Right atrium auricular region (tissue), 2 donors: ENCODE data around the gene CUX1. TPM values are rescaled to one million over a fixed set of nuclear protein-coding genes. Genes with fewer than 3 reads are reported as not detected.

Source experiments
- DNase-seq: peaks from one replicate; pipeline ENCODE4 v3.0.0-alpha.2; 2019; ENCODE audit warnings: low spot score
- H3K27ac ChIP-seq, 2 donors: fragments of 200-600 bp; sonication (generic); 1 replicate in 1 of 2; 2 replicates in 1 of 2; pipeline ENCODE4 v1.5.1; 2016 to 2019
- H3K27me3 ChIP-seq, 2 donors: fragments of 200-600 bp; sonication (generic); one replicate each; pipeline versions ENCODE4 v1.5.1 to v1.6.0; 2017 to 2019
- H3K36me3 ChIP-seq: fragments of 200-600 bp; sonication (generic); one replicate; pipeline ENCODE4 v1.5.1; 2016
- H3K4me1 ChIP-seq, 2 donors: fragments of 200-600 bp; sonication (generic); one replicate each; pipeline versions ENCODE4 v1.5.1 to v1.6.0; 2017 to 2019
- H3K4me3 ChIP-seq, 2 donors: fragments of 200-600 bp; sonication (generic); 1 replicate in 1 of 2; 2 replicates in 1 of 2; pipeline ENCODE4 v1.5.1; 2017 to 2019; ENCODE audit warnings: mild to moderate bottlenecking in 1 of 2, moderate library complexity in 1 of 2
- H3K9me3 ChIP-seq, 2 donors: fragments of 200-600 bp; sonication (generic); one replicate each; pipeline ENCODE4 v1.5.1; 2019
- CTCF ChIP-seq, 2 donors: fragments of 200-600 bp; sonication (generic); IDR thresholded peaks; one replicate each; pipeline ENCODE4 v1.5.1; 2019; ENCODE audit warnings: antibody characterized with exemption in 2 of 2
- total RNA-seq, 2 donors: library from RNA; depleted of rRNA; stranded (reverse); fragments of >200 nt; gene quantifications; one replicate each; pipeline ENCODE4 v1.1.0, GENCODE V29; 2016

Gene CUX1
- total RNA-seq, 2 donors from 2014 or later: 71.1 to 94.4 TPM

GRCh38 chr7:101906291-101907240 is 89.1 kb downstream of the CUX1 start:
- Histone ChIP-seq H3K4me1 (peaks cover 0 to 19% of the 10 kb centered on the region in 2 donors), H3K27ac (no peak overlapping the region), H3K36me3 (no peaks in the 10 kb centered on the region), H3K9me3 (no peaks in the 10 kb centered on the region), H3K27me3 (no peaks in the 10 kb centered on the region), H3K4me3 (no peak overlapping the region)
- no peak for TF ChIP-seq CTCF (IDR thresholded peaks at IDR 0.05)
- DNase-seq: no peak

DNA sequence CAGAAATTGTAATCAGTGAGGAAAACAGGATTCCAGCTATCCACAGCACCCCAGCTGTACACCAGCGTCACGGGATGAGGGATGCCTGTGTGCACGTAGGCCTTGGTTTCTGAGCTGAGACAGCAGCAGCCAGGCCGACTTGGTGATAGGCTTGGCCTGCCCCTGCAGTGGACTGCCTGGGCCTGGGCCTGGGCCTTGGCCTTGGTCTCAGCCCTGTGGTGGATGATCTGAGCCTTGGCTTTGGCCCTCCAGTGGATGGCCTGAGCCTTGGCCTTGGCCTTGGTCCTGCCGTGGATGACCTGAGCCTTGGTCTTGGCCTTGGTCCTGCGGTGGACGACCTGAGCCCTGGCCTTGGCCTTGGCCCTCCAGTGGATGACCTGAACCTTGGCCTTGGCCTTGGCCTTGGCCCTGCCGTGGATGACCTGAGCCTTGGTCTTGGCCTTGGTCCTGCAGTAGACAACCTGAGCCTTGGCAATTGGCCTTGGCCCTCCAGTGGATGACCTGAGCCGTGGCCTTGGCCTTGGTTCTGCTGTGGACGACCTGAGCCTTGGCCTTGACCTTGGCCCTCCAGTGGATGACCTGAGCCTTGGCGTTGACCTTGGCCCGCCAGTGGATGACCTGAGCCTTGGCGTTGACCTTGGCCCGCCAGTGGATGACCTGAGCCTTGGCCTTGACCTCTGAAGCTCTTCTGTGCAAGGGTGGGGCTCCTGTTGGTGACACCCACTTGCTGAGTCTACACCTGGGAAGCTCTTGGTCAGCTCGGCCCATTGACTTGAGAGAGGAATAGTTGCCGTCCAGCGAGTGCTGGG is 93.8 kb downstream of the CUX1 start:
- H3K4me1 ChIP-seq: peaks cover 0 to 51% of the 10 kb centered on the region in 2 donors

GRCh38 chr7:101911800-101912715 is 94.6 kb downstream of the CUX1 start:
- TF ChIP-seq CTCF (IDR thresholded peaks at IDR 0.05): no peak
- Histone ChIP-seq H3K36me3 (peaks cover 12% of the 10 kb centered on the region), H3K27me3 (no peaks in the 10 kb centered on the region), H3K4me3 (no peak overlapping the region), H3K27ac (peak overlapping the region; percentile 68 to 82), H3K4me1 (peaks cover 0 to 51% of the 10 kb centered on the region in 2 donors), H3K9me3 (no peaks in the 10 kb centered on the region)
- peak; percentile 86 for DNase-seq

More for the DNA sequence above, 93.8 kb downstream of the CUX1 start:
- Histone ChIP-seq H3K4me3 (no peak overlapping the region), H3K27ac (peak overlapping the region; percentile 68 to 82), H3K9me3 (no peaks in the 10 kb centered on the region), H3K36me3 (peaks cover 4% of the 10 kb centered on the region), H3K27me3 (no peaks in the 10 kb centered on the region)
- no peak for TF ChIP-seq CTCF (IDR thresholded peaks at IDR 0.05)
- DNase-seq: no peak

- H3K36me3 ChIP-seq: peaks cover 18% of the 10 kb centered on the region
- no peaks in the 10 kb centered on the region for H3K27me3 ChIP-seq
- DNase-seq: no peak
- peaks cover 0 to 51% of the 10 kb centered on the region in 2 donors for H3K4me1 ChIP-seq
- H3K9me3 ChIP-seq: no peaks in the 10 kb centered on the region
- peak overlapping the region; percentile 68 to 82 for H3K27ac ChIP-seq
- no peak for TF ChIP-seq CTCF (IDR thresholded peaks at IDR 0.05)
- no peak overlapping the region for H3K4me3 ChIP-seq
Measured at GRCh38 chr7:101912716-101913110, 95.3 kb downstream of the CUX1 start.

GRCh38 chr7:101913247-101913721 is 95.9 kb downstream of the CUX1 start:
- Histone ChIP-seq H3K36me3 (peaks cover 18% of the 10 kb centered on the region), H3K4me3 (peak overlapping the region in 1 of 2 donors; percentile 2), H3K9me3 (no peaks in the 10 kb centered on the region), H3K27me3 (no peaks in the 10 kb centered on the region), H3K27ac (peak overlapping the region; percentile 68 to 82), H3K4me1 (peaks cover 0 to 51% of the 10 kb centered on the region in 2 donors)
- DNase-seq: no peak
- no peak for TF ChIP-seq CTCF (IDR thresholded peaks at IDR 0.05)
